HEK293 (cell line): ENCODE results near the gene CYTL1.
"Not testable (repeated sequence)": the region's sequence is repeated elsewhere in the genome, so short reads cannot be mapped to it uniquely, and the experiment has no call there.

Experiments used
- CTCF ChIA-PET: fragments of 350-600 bp; formaldehyde crosslinking; extraction: SDS; loops from one replicate; lab custom pipeline; 2021; ENCODE audit warnings: antibody characterized with exemption; lab: Yijun Ruan, JAX
- POLR2A ChIA-PET: fragments of 300-600 bp; formaldehyde crosslinking; extraction: SDS; loops from one replicate; lab custom pipeline; 2020; ENCODE audit warnings: antibody characterized with exemption, inconsistent platforms; lab: Yijun Ruan, JAX
- H3K27ac ChIP-seq: fragments of 200-500 bp; sonication (Bioruptor generic); 2 replicates; pipeline ENCODE4 v1.5.1; 2014; ENCODE audit warnings: low read depth, low read length, control low read depth, inconsistent platforms; ENCODE audit errors: extremely low read depth
- H3K36me3 ChIP-seq, 2 experiments: fragments of 200-500 bp in 1 of 2; sonication (Bioruptor generic) in 1 of 2; 1 replicate in 1 of 2; 2 replicates in 1 of 2; pipeline ENCODE4 v1.5.1; 2014 to 2017; ENCODE audit warnings: inconsistent platforms in 2 of 2, low read length in 2 of 2; ENCODE audit not compliant: control insufficient read depth in 2 of 2, insufficient read depth in 1 of 2
- H3K4me1 ChIP-seq: fragments of 200-500 bp; sonication (Bioruptor generic); 2 replicates; pipeline ENCODE4 v1.5.1; 2014; ENCODE audit warnings: mild to moderate bottlenecking, low read length, inconsistent platforms; ENCODE audit not compliant: control insufficient read depth, insufficient read depth
- H3K4me3 ChIP-seq: 2 replicates; pipeline ENCODE4 v1.5.1; 2011; ENCODE audit warnings: low read depth, mild to moderate bottlenecking, control low read depth, low read length, moderate library complexity
- H3K9me3 ChIP-seq: fragments of 200-500 bp; sonication (Bioruptor generic); 2 replicates; pipeline ENCODE4 v1.5.1; 2014; ENCODE audit warnings: low read depth, low read length, inconsistent platforms; ENCODE audit not compliant: control insufficient read depth, insufficient read depth
- OVOL3 ChIP-seq: fragments of 450-650 bp; formaldehyde crosslinking; IDR thresholded peaks from 2 replicates; pipeline ENCODE4 v1.5.1; 2016; ENCODE audit warnings: missing biosample characterization, missing genetic modification characterization
- SCRT2 ChIP-seq: fragments of 450-650 bp; formaldehyde crosslinking; IDR thresholded peaks from 2 replicates; pipeline ENCODE4 v1.5.1; 2016; ENCODE audit warnings: missing biosample characterization, missing genetic modification characterization
- TRIM28 ChIP-seq: IDR thresholded peaks from 2 replicates; pipeline ENCODE4 v1.6.1; 2011; ENCODE audit warnings: low read length, control low read depth, borderline replicate concordance
- ZNF132 ChIP-seq: fragments of 450-650 bp; formaldehyde crosslinking; IDR thresholded peaks from 2 replicates; pipeline ENCODE4 v1.5.1; 2017; ENCODE audit warnings: missing biosample characterization, missing genetic modification characterization, borderline replicate concordance
- ZNF155 ChIP-seq: fragments of 450-650 bp; formaldehyde crosslinking; IDR thresholded peaks from 2 replicates; pipeline ENCODE4 v1.5.1; 2016; ENCODE audit warnings: missing biosample characterization, missing genetic modification characterization
- ZNF175 ChIP-seq: fragments of 450-650 bp; formaldehyde crosslinking; IDR thresholded peaks from 2 replicates; pipeline ENCODE4 v1.5.1; 2016; ENCODE audit warnings: missing biosample characterization, missing genetic modification characterization
- ZNF292 ChIP-seq: fragments of 450-650 bp; formaldehyde crosslinking; IDR thresholded peaks from 2 replicates; pipeline ENCODE4 v1.5.1; 2016; ENCODE audit warnings: low read depth, missing biosample characterization, missing genetic modification characterization, borderline replicate concordance
- ZNF394 ChIP-seq: fragments of 450-650 bp; formaldehyde crosslinking; IDR thresholded peaks from 2 replicates; pipeline ENCODE4 v1.5.1; 2016; ENCODE audit warnings: missing biosample characterization, missing genetic modification characterization, mild to moderate bottlenecking, moderate library complexity, borderline replicate concordance
- ZNF48 ChIP-seq: fragments of 450-650 bp; formaldehyde crosslinking; IDR thresholded peaks from 2 replicates; pipeline ENCODE4 v1.5.1; 2016; ENCODE audit warnings: missing biosample characterization, missing genetic modification characterization
- ZNF501 ChIP-seq: fragments of 450-650 bp; formaldehyde crosslinking; IDR thresholded peaks from 2 replicates; pipeline ENCODE4 v1.5.1; 2016; ENCODE audit warnings: missing biosample characterization, missing genetic modification characterization
- ZNF555 ChIP-seq: fragments of 450-650 bp; formaldehyde crosslinking; conservative IDR thresholded peaks from 2 replicates; pipeline ENCODE4 v1.5.1; 2017; ENCODE audit warnings: missing biosample characterization, mild to moderate bottlenecking, missing genetic modification characterization, inconsistent platforms
- ZNF596 ChIP-seq: fragments of 450-650 bp; IDR thresholded peaks from 2 replicates; pipeline ENCODE4 v1.5.0; 2018; ENCODE audit warnings: missing biosample characterization, mild to moderate bottlenecking, missing genetic modification characterization, moderate library complexity
- ZNF600 ChIP-seq: fragments of 450-650 bp; formaldehyde crosslinking; IDR thresholded peaks from 2 replicates; pipeline ENCODE4 v1.5.1; 2016; ENCODE audit warnings: missing biosample characterization, missing genetic modification characterization
- ZNF639 ChIP-seq: fragments of 450-650 bp; formaldehyde crosslinking; IDR thresholded peaks from 2 replicates; pipeline ENCODE4 v1.5.1; 2016; ENCODE audit warnings: missing biosample characterization, missing genetic modification characterization
- ZNF664 ChIP-seq: fragments of 450-650 bp; formaldehyde crosslinking; IDR thresholded peaks from 2 replicates; pipeline ENCODE4 v1.5.1; 2016; ENCODE audit warnings: missing biosample characterization, missing genetic modification characterization
- ZNF704 ChIP-seq: fragments of 450-650 bp; formaldehyde crosslinking; IDR thresholded peaks from 2 replicates; pipeline ENCODE4 v1.5.1; 2016; ENCODE audit warnings: missing biosample characterization, missing genetic modification characterization
- ZNF830 ChIP-seq: fragments of 450-650 bp; IDR thresholded peaks from 2 replicates; pipeline ENCODE4 v1.5.0; 2018; ENCODE audit warnings: missing biosample characterization, missing genetic modification characterization, low read depth, mild to moderate bottlenecking, moderate library complexity
- ZSCAN4 ChIP-seq: fragments of 450-650 bp; formaldehyde crosslinking; IDR thresholded peaks from 2 replicates; pipeline ENCODE4 v1.5.1; 2017; ENCODE audit warnings: missing biosample characterization, missing genetic modification characterization
- ZSCAN5A ChIP-seq: fragments of 450-650 bp; formaldehyde crosslinking; IDR thresholded peaks from 2 replicates; pipeline ENCODE4 v1.5.1; 2016; ENCODE audit warnings: missing biosample characterization, missing genetic modification characterization
- TF ChIP-seq, protein P1 (sequence below): fragments of 450-650 bp; formaldehyde crosslinking; IDR thresholded peaks from 2 replicates; pipeline ENCODE4 v1.5.1; 2016; ENCODE audit warnings: missing biosample characterization, missing genetic modification characterization

The CYTL1 gene

GRCh38 chr4:5003918-5004317, 15.3 kb downstream of the CYTL1 start (continued):
- TF ChIP-seq OVOL3 (no peak), ZNF664 (tag by site-specific recombination) (no peak), ZSCAN4 (tag by site-specific recombination) (no peak), ZNF639 (tag by site-specific recombination) (no peak), ZNF155 (no peak), TRIM28 (no peak)
- TF ChIP-seq, protein P1, sequence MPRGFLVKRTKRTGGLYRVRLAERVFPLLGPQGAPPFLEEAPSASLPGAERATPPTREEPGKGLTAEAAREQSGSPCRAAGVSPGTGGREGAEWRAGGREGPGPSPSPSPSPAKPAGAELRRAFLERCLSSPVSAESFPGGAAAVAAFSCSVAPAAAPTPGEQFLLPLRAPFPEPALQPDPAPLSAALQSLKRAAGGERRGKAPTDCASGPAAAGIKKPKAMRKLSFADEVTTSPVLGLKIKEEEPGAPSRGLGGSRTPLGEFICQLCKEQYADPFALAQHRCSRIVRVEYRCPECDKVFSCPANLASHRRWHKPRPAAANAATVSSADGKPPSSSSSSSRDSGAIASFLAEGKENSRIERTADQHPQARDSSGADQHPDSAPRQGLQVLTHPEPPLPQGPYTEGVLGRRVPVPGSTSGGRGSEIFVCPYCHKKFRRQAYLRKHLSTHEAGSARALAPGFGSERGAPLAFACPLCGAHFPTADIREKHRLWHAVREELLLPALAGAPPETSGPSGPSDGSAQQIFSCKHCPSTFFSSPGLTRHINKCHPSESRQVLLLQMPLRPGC (tag by site-specific recombination): no peak

- CTCF ChIA-PET: interaction anchor here (1.1 kb wide), 1 partner anchor 397 kb away, joined by 3 read pairs; no protein-coding TSS in a partner anchor
- Histone ChIP-seq H3K4me3 (no peak overlapping the region), H3K36me3 (no peaks in the 10 kb centered on the region), H3K4me1 (no peaks in the 10 kb centered on the region), H3K27ac (no peak overlapping the region), H3K9me3 (no peaks in the 10 kb centered on the region)
- TF ChIP-seq ZSCAN5A (no peak), ZNF394 (tag by site-specific recombination) (no peak)
- POLR2A ChIA-PET: no interaction called here
Measured at GRCh38 chr4:5003372-5003857, 15.8 kb downstream of the CYTL1 start.

GRCh38 chr4:5001641-5002040, 17.6 kb downstream of the CYTL1 start:
- H3K4me3 ChIP-seq, CTCF ChIA-PET, H3K27ac ChIP-seq, POLR2A ChIA-PET, H3K9me3 ChIP-seq, H3K4me1 ChIP-seq, H3K36me3 ChIP-seq: not testable (repeated sequence)

DNA sequence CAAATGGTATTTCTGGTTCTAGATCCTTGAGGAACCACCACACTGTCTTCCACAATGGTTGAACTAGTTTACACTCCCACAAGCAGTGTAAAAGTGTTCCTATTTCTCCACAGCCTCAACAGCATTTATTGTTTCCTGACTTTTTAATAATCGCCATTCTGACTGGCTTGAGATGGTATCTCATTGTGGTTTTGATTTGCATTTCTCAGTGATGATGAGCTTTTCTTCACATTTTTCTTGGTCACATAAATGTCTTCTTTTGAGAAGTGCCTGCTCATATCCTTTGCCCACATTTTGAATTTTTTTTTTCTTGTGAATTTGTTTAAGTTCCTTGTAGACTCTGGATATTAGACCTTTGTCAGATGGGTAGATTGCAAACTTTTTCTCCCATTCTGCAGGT, 22.3 kb downstream of the CYTL1 start:
- CTCF ChIA-PET: interaction anchor here (0.6 to 1.3 kb wide), 3 partner anchors 629 to 1076 kb away, joined by 3 to 4 read pairs (median 4); no protein-coding TSS in a partner anchor
- H3K36me3 ChIP-seq, POLR2A ChIA-PET: not testable (repeated sequence)

DNA sequence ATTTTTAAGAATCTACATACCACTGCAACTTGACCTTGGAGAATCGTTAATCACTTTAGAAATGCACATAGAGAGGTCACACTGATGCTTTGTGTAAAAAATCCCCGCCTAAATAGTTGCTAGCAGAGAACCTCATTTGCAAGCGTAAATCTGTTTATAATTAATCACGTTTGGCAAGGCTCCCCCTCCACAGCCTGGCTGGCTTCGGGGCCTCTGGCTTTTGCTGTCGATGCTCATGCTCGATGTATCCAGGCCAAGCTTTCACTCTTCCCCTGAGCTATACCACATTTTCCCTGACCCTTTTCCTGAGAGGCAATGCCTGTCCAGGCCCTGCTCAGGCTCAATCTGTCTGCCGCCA, 23.4 kb downstream of the CYTL1 start:
- no peaks in the 10 kb centered on the region for H3K4me1 ChIP-seq
- CTCF ChIA-PET: interaction anchor here (0.6 to 1.3 kb wide), 3 partner anchors 18 to 827 kb away, joined by 3 read pairs; no protein-coding TSS in a partner anchor
- POLR2A ChIA-PET: no interaction called here
- no peaks in the 10 kb centered on the region for H3K9me3 ChIP-seq
- H3K4me3 ChIP-seq: no peak overlapping the region
- TF ChIP-seq ZNF394 (tag by site-specific recombination): no peak
- TF ChIP-seq ZNF555: no peak
- TF ChIP-seq ZNF292 (tag by site-specific recombination): no peak
- TF ChIP-seq ZNF830 (tag by site-specific recombination): no peak
- no peak for TF ChIP-seq ZNF596
- TF ChIP-seq ZNF175 (tag by site-specific recombination): no peak
- TF ChIP-seq ZNF704 (tag by site-specific recombination): no peak
- TF ChIP-seq ZNF600: no peak
- TF ChIP-seq ZNF132 (tag by site-specific recombination): no peak
- no peak for TF ChIP-seq ZNF48 (tag by site-specific recombination)
- TF ChIP-seq ZNF501 (tag by site-specific recombination): no peak
- TF ChIP-seq SCRT2 (tag by site-specific recombination): no peak
- H3K36me3 ChIP-seq: no peaks in the 10 kb centered on the region
- no peak overlapping the region for H3K27ac ChIP-seq

More for the DNA sequence above, 22.3 kb downstream of the CYTL1 start:
- not testable (repeated sequence) for H3K9me3 ChIP-seq, H3K27ac ChIP-seq, H3K4me3 ChIP-seq, H3K4me1 ChIP-seq
